Kidney (tissue), 14 donors: ENCODE results near the gene SCO2. TPM values are rescaled to one million over a fixed set of nuclear protein-coding genes. Genes with fewer than 3 reads are reported as not detected.
A peak's percentile ranks its signal among the peaks of the same experiment; 100 is the strongest.

Source experiments
- DNase-seq, 5 donors: peaks; one replicate each; pipeline ENCODE4 v3.0.0-alpha.2; 2013 to 2020
- FAIRE-seq: peaks from 2 replicates; lab custom pipeline; 2012; peaks lifted over from hg19 to GRCh38; lab: Jason Lieb, UNC
- H3K27ac ChIP-seq, 2 donors: one replicate each; pipeline ENCODE4 v1.7.0; 2013; ENCODE audit warnings: low read depth in 2 of 2, low read length in 2 of 2, inconsistent platforms in 1 of 2
- H3K27me3 ChIP-seq: one replicate; pipeline ENCODE4 v1.7.1; 2013; ENCODE audit warnings: low read length, inconsistent platforms; ENCODE audit not compliant: control insufficient read depth, insufficient read depth
- H3K36me3 ChIP-seq, 3 donors: one replicate each; pipeline versions ENCODE4 v1.7.0 to v1.7.1; 2013; ENCODE audit warnings: low read length in 3 of 3, control low read depth in 1 of 3, inconsistent platforms in 1 of 3; ENCODE audit not compliant: insufficient read depth in 3 of 3, control insufficient read depth in 2 of 3
- H3K4me1 ChIP-seq, 3 donors: one replicate each; pipeline versions ENCODE4 v1.7.0 to v1.7.1; 2013; ENCODE audit warnings: low read length in 3 of 3, inconsistent platforms in 1 of 3, low read depth in 1 of 3; ENCODE audit not compliant: control insufficient read depth in 2 of 3, insufficient read depth in 2 of 3
- H3K4me3 ChIP-seq, 3 donors: one replicate each; pipeline versions ENCODE4 v1.7.0 to v1.8.1; 2013; ENCODE audit warnings: low read length in 3 of 3, control low read depth in 1 of 3, inconsistent platforms in 1 of 3
- H3K9ac ChIP-seq, 3 donors: one replicate each; pipeline versions ENCODE4 v1.7.0 to v1.7.1; 2013; ENCODE audit warnings: low read length in 3 of 3, control low read depth in 1 of 3, inconsistent platforms in 1 of 3
- H3K9me3 ChIP-seq, 3 donors: one replicate each; pipeline versions ENCODE4 v1.7.0 to v1.7.1; 2013; ENCODE audit warnings: low read length in 3 of 3, control low read depth in 1 of 3, inconsistent platforms in 1 of 3; ENCODE audit not compliant: control insufficient read depth in 2 of 3, insufficient read depth in 1 of 3
- intact Hi-C: fragments of 100-400 bp; cut with DNase I; formaldehyde crosslinking; loops from one replicate; pipeline ENCODE4 v1.11.1; 2022
- polyA plus RNA-seq: library from polyadenylated mRNA; stranded (reverse); fragments of 350-450 nt; fragmentation: Illumina TruSeq; extraction: RNeasy Lipid Tissue Mini Kit (QIAGEN cat#74804); gene quantifications from one replicate; pipeline ENCODE4 v1.2.3, GENCODE V29; 2014; ENCODE audit warnings: low read depth, low replicate concordance; ENCODE audit not compliant: insufficient read depth
- total RNA-seq: library from RNA; stranded (reverse); fragmentation: NEBNext Ultra II Directional; extraction: Animal tissue kit (Norgen Biotek cat#: 25700); gene quantifications from one replicate; pipeline ENCODE4 v1.2.1, GENCODE V29; 2021
- TF ChIP-seq, protein P1 (sequence below): IDR thresholded peaks from 3 replicates; pipeline ENCODE4 v1.5.1; 2012; ENCODE audit warnings: mild to moderate bottlenecking, moderate library complexity, borderline replicate concordance; ENCODE audit not compliant: insufficient read depth; ENCODE audit errors: extremely low read depth
- donor health status: control.
- donor health status: control.
- donor health status: control.
- donor health status: control.
- donor health status: control.
- donor health status: DM: yes; HTN: yes; CAD: no.
- donor health status: Normal renal cell carcinoma (clear cell type).

SCO2 gene
- total and polyA plus RNA-seq, 2 donors from 2014 or later: 1.1 to 4.1 TPM

DNA sequence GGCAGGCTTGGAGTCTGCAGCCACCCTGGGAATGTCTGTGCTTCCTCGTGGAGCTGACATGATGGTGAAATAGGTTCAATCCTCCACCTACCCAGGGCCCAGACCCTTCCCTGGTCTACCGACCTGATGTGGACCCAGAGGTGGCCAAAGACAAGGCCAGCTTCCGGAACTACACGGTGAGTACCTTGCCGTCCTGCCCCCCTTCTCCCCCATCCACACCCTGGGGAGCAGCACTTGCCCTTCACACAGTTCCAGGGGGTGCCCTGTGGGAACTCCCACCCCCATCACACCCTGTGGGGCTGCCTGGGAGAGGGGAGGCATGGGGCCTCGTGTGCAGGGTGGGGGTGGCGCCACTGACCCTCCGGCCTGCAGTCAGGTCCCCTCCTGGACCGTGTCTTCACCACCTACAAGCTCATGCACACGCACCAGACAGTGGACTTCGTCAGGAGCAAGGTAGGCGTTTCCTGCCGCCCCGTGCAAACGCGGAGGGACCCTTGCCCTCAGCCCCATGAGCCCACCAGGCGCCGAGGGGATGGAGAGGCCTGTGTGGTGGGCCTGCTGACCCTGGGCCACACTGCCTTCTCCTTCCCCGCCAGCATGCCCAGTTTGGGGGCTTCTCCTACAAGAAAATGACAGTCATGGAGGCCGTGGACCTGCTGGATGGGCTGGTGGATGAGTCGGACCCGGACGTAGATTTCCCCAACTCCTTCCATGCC is 38.0 kb downstream of the SCO2 start:
- H3K4me3 ChIP-seq: peak overlapping the region in 2 of 3 donors; percentile 69 to 75
- H3K9ac ChIP-seq: peak overlapping the region in 1 of 3 donors; percentile 51
- H3K36me3 ChIP-seq: peaks cover 0 to 4% (median 0%) of the 10 kb centered on the region in 3 donors
- peaks cover 0 to 13% (median 0%) of the 10 kb centered on the region in 3 donors for H3K4me1 ChIP-seq
- TF ChIP-seq, protein P1, sequence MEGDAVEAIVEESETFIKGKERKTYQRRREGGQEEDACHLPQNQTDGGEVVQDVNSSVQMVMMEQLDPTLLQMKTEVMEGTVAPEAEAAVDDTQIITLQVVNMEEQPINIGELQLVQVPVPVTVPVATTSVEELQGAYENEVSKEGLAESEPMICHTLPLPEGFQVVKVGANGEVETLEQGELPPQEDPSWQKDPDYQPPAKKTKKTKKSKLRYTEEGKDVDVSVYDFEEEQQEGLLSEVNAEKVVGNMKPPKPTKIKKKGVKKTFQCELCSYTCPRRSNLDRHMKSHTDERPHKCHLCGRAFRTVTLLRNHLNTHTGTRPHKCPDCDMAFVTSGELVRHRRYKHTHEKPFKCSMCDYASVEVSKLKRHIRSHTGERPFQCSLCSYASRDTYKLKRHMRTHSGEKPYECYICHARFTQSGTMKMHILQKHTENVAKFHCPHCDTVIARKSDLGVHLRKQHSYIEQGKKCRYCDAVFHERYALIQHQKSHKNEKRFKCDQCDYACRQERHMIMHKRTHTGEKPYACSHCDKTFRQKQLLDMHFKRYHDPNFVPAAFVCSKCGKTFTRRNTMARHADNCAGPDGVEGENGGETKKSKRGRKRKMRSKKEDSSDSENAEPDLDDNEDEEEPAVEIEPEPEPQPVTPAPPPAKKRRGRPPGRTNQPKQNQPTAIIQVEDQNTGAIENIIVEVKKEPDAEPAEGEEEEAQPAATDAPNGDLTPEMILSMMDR: no peak
- peak overlapping the region in 1 of 2 donors; percentile 18 for H3K27ac ChIP-seq
- DNase-seq (no peak), FAIRE-seq (no peak)
- H3K9me3 ChIP-seq: no peaks in the 10 kb centered on the region
- intact Hi-C loops: no loop called here
- H3K27me3 ChIP-seq: no peaks in the 10 kb centered on the region

DNA sequence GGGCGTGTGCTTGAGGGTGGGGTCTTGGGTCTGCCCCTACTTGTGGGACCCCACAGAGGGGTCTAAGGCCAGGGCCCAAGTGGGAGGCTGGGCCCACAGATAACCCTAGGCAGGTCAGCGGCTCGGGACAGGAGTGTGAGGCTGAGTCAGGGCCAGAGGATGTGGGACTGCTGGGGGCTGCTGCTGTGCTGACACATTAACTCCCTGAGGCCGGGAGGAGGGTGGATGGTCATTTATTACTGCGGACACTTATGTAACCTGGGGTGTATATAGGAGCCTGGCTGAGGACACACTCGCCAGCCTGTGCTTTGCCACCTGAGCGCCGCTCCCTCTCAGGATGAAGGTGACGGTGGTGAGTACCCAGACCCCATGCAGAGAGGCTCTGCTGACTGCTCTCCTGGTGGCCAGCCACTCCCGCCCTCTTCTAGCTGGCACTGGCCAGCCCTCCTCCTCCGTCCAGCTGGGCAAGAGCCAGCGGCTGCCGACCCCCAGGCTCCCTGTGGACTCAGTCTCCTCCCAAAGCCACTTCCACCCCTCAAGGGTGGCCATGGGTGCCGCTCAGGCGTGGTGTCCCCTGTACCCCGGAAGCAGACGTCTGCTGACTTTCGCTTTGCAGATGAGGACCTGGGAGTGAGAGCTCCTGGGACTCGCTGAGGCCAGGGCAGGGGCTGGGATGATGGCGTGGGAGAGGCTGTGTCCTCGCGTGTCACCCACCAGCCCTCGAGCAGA is 38.7 kb downstream of the SCO2 start, which contains the start of gene MIOX:
TSS of gene MIOX (plus strand) at position 299 of the 729 bp plus-strand sequence. CDS start at position 338, 39 bp downstream.
- peak within 1 kb of the TSS; percentile 37 to 51 for H3K27ac ChIP-seq
- H3K9ac ChIP-seq: peak within 1 kb of the TSS in 2 of 3 donors; percentile 16 to 51
- H3K9me3 ChIP-seq: no peaks in the 10 kb centered on the region
- FAIRE-seq (no peak), DNase-seq (peak in 1 of 5 donors; percentile 73)
- H3K4me3 ChIP-seq: peak within 1 kb of the TSS in 2 of 3 donors; percentile 69 to 75
- TF ChIP-seq, protein P1: no peak
- intact Hi-C loops: no loop called here
- peaks cover 0 to 13% (median 0%) of the 10 kb centered on the region in 3 donors for H3K4me1 ChIP-seq
- no peaks in the 10 kb centered on the region for H3K27me3 ChIP-seq
- H3K36me3 ChIP-seq: peaks cover 0 to 4% (median 0%) of the 10 kb centered on the region in 3 donors

DNA sequence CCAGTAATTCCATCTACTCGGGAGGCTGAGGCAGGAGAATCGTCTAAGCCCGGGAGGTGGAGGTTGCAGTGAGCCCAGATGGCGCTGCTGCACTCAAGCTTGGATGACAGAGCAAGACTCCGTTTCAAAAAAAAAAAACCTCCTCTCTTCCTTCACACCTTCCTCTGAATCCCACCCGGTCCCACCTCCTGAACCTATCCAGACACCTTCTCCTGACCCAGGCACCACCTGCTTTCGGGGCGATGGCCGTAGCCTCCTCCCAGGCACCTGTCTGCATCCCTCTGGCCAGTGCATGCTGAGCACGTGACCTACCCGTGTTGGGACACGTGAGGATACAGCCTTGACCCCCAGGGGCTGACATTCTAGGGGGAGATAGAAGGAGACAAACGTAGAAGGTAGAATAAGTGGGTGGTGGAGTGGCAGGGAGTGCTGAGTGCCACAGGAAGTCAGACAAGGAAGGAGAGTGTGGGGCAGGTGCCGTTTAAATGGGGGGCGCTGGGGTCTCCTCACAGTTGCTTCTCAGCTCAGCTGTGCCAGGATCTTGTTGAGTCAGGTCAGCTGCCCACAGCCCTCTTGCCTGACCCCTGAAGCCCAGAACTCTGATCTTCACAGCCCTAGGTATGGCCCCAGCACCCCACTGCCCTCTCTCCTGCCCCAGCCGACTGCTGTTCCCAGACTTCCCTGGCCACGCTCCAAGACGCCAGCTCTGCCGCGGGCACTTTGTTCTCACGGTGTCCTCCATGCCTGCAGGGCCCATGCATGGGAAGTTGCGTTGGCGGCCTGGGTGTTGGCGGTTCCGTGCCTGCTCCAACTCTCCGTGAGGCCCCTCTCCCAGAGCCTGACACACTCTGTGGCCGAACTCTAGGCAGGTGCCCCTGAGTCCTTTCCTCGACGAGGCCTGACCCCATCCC is 39.9 kb downstream of the SCO2 start:
- intact Hi-C loops: no loop called here
- no peaks in the 10 kb centered on the region for H3K9me3 ChIP-seq
- peak overlapping the region; percentile 27 to 33 for H3K27ac ChIP-seq
- FAIRE-seq (no peak), DNase-seq (peak in 1 of 5 donors; percentile 80)
- H3K36me3 ChIP-seq: peaks cover 0 to 4% (median 0%) of the 10 kb centered on the region in 3 donors
- H3K4me1 ChIP-seq: peaks cover 0 to 10% (median 0%) of the 10 kb centered on the region in 3 donors
- peak overlapping the region in 1 of 3 donors; percentile 75 for H3K4me3 ChIP-seq
- TF ChIP-seq, protein P1: no peak
- no peak overlapping the region for H3K9ac ChIP-seq
- peaks cover under 1% of the 10 kb centered on the region for H3K27me3 ChIP-seq
